Neural progenitor cell (in vitro differentiated cells): ENCODE measurements around the gene CEP89. TPM values are rescaled to one million over a fixed set of nuclear protein-coding genes. Genes with fewer than 3 reads are reported as not detected.
"Not testable (repeated sequence)": the region's sequence is repeated elsewhere in the genome, so short reads cannot be mapped to it uniquely, and the experiment has no call there.

Source experiments
- DNase-seq: peaks from one replicate; pipeline ENCODE4 v3.0.0-alpha.2; 2016; ENCODE audit warnings: low spot score
- H2AFZ ChIP-seq: fragments of 200-600 bp; sonication (generic); replicated peaks from 2 replicates; pipeline ENCODE4 v1.6.1; 2016; ENCODE audit warnings: antibody characterized with exemption
- H3F3A ChIP-seq: fragments of 200-600 bp; sonication (generic); 2 replicates; pipeline ENCODE4 v1.6.1; 2016; ENCODE audit warnings: antibody characterized with exemption, low read depth
- H3K27ac ChIP-seq: fragments of 200-600 bp; sonication (generic); 2 replicates; pipeline ENCODE4 v1.5.1; 2016; ENCODE audit warnings: mild to moderate bottlenecking
- H3K27me3 ChIP-seq: fragments of 200-600 bp; sonication (generic); 2 replicates; pipeline ENCODE4 v1.6.1; 2016; ENCODE audit warnings: mild to moderate bottlenecking, moderate library complexity
- H3K36me3 ChIP-seq: fragments of 200-600 bp; sonication (generic); 2 replicates; pipeline ENCODE4 v1.5.1; 2016
- H3K4me1 ChIP-seq: fragments of 200-600 bp; sonication (generic); 2 replicates; pipeline ENCODE4 v1.6.1; 2016; ENCODE audit warnings: mixed run types
- H3K4me2 ChIP-seq: fragments of 200-600 bp; sonication (generic); 2 replicates; pipeline ENCODE4 v1.6.1; 2016
- H3K4me3 ChIP-seq: fragments of 200-600 bp; sonication (generic); 2 replicates; pipeline ENCODE4 v1.5.1; 2016
- H3K79me2 ChIP-seq: fragments of 200-600 bp; sonication (generic); 2 replicates; pipeline ENCODE4 v1.6.1; 2016; ENCODE audit warnings: low read depth
- H3K9ac ChIP-seq: fragments of 200-600 bp; sonication (generic); 2 replicates; pipeline ENCODE4 v1.6.1; 2016
- H3K9me3 ChIP-seq: fragments of 200-600 bp; sonication (generic); 2 replicates; pipeline ENCODE4 v1.5.1; 2016; ENCODE audit warnings: low read depth
- H4K20me1 ChIP-seq: fragments of 200-600 bp; sonication (generic); 2 replicates; pipeline ENCODE4 v1.6.1; 2016; ENCODE audit warnings: low read depth
- H3K27ac Mint-ChIP-seq: 3 replicates; pipeline ENCODE4 v1.8.0; 2021; ENCODE audit warnings: mixed read lengths
- H3K27me3 Mint-ChIP-seq: 2 replicates; pipeline ENCODE4 v1.8.0; 2022; ENCODE audit warnings: low read depth, mild to moderate bottlenecking, inconsistent platforms, moderate library complexity, mixed read lengths; ENCODE audit not compliant: insufficient read depth
- H3K36me3 Mint-ChIP-seq: 3 replicates; pipeline ENCODE4 v1.8.0; 2021; ENCODE audit warnings: mixed read lengths
- H3K4me1 Mint-ChIP-seq: 3 replicates; pipeline ENCODE4 v1.8.0; 2021; ENCODE audit warnings: mixed read lengths
- H3K4me3 Mint-ChIP-seq: 3 replicates; pipeline ENCODE4 v1.8.0; 2021; ENCODE audit warnings: mild to moderate bottlenecking, moderate library complexity, mixed read lengths
- H3K9me3 Mint-ChIP-seq: 3 replicates; pipeline ENCODE4 v1.8.0; 2020; ENCODE audit warnings: mixed read lengths
- EZH2 ChIP-seq: fragments of 200-600 bp; sonication (generic); IDR thresholded peaks from 2 replicates; pipeline ENCODE4 v1.6.1; 2017; ENCODE audit warnings: antibody characterized with exemption, mild to moderate bottlenecking, moderate library complexity
- EZH2phosphoT487 ChIP-seq: fragments of 200-600 bp; sonication (generic); IDR thresholded peaks from 2 replicates; pipeline ENCODE4 v1.6.1; 2017; ENCODE audit warnings: antibody characterized with exemption
- total RNA-seq: library from RNA; depleted of rRNA; stranded (reverse); fragments of >200 nt; gene quantifications from 2 replicates; pipeline ENCODE4 v1.2.3, GENCODE V29; 2015; ENCODE audit warnings: low replicate concordance
- TF ChIP-seq, protein P1 (sequence below): fragments of 200-600 bp; sonication (generic); IDR thresholded peaks from 2 replicates; pipeline ENCODE4 v1.5.1; 2017; ENCODE audit warnings: antibody characterized with exemption, mild to moderate bottlenecking

Gene CEP89
- total RNA-seq, 1 donor from 2014 or later, result 26.1 TPM

DNA sequence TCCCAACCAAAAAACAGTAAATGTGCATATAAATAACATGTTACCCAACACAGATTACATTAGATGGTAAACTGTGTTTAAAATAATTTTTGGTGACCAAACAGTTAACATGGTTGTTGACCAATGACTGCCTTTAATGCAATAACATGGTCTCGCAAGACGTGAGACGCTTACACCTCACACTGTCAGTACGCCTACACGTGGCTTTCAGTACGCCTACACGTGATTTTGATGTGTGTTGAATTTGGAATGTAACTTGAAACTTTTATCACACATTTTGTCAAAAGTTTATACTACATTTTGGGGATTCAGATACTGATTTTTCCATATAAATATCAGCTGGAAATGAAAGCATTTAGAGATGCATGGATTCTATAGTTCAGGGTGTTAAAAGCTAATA, 134.2 kb downstream of the CEP89 start:
- TF ChIP-seq, protein P1, sequence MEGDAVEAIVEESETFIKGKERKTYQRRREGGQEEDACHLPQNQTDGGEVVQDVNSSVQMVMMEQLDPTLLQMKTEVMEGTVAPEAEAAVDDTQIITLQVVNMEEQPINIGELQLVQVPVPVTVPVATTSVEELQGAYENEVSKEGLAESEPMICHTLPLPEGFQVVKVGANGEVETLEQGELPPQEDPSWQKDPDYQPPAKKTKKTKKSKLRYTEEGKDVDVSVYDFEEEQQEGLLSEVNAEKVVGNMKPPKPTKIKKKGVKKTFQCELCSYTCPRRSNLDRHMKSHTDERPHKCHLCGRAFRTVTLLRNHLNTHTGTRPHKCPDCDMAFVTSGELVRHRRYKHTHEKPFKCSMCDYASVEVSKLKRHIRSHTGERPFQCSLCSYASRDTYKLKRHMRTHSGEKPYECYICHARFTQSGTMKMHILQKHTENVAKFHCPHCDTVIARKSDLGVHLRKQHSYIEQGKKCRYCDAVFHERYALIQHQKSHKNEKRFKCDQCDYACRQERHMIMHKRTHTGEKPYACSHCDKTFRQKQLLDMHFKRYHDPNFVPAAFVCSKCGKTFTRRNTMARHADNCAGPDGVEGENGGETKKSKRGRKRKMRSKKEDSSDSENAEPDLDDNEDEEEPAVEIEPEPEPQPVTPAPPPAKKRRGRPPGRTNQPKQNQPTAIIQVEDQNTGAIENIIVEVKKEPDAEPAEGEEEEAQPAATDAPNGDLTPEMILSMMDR, result no peak
- TF ChIP-seq EZH2phosphoT487 (no peak), EZH2 (no peak)

GRCh38 chr19:32833388-32833787, 138.4 kb downstream of the CEP89 start:
- not testable (repeated sequence) for H3K27ac Mint-ChIP-seq, H3K79me2 ChIP-seq, H3K4me1 ChIP-seq, H3K4me3 Mint-ChIP-seq, H4K20me1 ChIP-seq, DNase-seq, H3K36me3 Mint-ChIP-seq, H3K4me1 Mint-ChIP-seq, H3K4me2 ChIP-seq, H3K9ac ChIP-seq, H3K27ac ChIP-seq, H3F3A ChIP-seq, H3K27me3 ChIP-seq, H2AFZ ChIP-seq, H3K27me3 Mint-ChIP-seq, H3K9me3 Mint-ChIP-seq, H3K4me3 ChIP-seq, H3K36me3 ChIP-seq, H3K9me3 ChIP-seq

More for the DNA sequence above, 134.2 kb downstream of the CEP89 start:
- Histone ChIP-seq H3K27ac (no peak overlapping the region), H3K9ac (no peak overlapping the region), H3K4me2 (no peak overlapping the region), H3K36me3 (no peaks in the 10 kb centered on the region), H3K4me1 (no peaks in the 10 kb centered on the region), H3K4me3 (no peak overlapping the region), H3K27me3 (no peaks in the 10 kb centered on the region), H3F3A (no peaks in the 10 kb centered on the region), H3K9me3 (no peaks in the 10 kb centered on the region), H2AFZ (no peak overlapping the region), H4K20me1 (no peaks in the 10 kb centered on the region), H3K79me2 (no peaks in the 10 kb centered on the region)
- H3K36me3 Mint-ChIP-seq, result peaks cover 4% of the 10 kb centered on the region
- peaks cover 4% of the 10 kb centered on the region for H3K27me3 Mint-ChIP-seq
- no peak for DNase-seq
- H3K4me3 Mint-ChIP-seq, result no peak overlapping the region
- no peaks in the 10 kb centered on the region for H3K4me1 Mint-ChIP-seq
- no peak overlapping the region for H3K27ac Mint-ChIP-seq
- peaks cover 16% of the 10 kb centered on the region for H3K9me3 Mint-ChIP-seq

DNA sequence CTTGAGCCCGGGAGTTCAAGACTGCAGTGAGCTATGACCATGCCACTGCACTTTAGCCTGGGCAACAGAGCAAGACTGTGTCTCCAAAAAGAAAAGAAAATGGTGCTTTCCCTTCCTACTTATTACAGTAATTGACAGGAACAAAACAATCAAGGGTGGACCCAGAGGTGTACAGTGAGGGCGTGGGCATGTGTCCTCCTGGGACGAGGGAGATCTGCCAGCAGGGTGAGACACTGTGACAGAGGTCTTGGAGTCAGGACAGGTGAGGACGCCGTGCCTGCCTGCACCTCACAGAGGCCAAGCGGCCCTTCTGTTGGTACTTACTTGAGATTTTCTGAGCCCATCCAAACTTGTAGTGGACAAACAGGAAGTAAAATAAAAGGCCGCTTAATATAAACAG, 138.9 kb downstream of the CEP89 start:
- not testable (repeated sequence) for H3K27me3 Mint-ChIP-seq, H3K9me3 Mint-ChIP-seq, DNase-seq, H4K20me1 ChIP-seq, H3K36me3 ChIP-seq, H3K4me3 Mint-ChIP-seq, H3K4me1 Mint-ChIP-seq, H3K79me2 ChIP-seq, H3K9ac ChIP-seq, H3K27ac ChIP-seq, H3F3A ChIP-seq, H3K27me3 ChIP-seq, H2AFZ ChIP-seq, H3K9me3 ChIP-seq, H3K4me3 ChIP-seq, H3K36me3 Mint-ChIP-seq, H3K27ac Mint-ChIP-seq, H3K4me1 ChIP-seq, H3K4me2 ChIP-seq

DNA sequence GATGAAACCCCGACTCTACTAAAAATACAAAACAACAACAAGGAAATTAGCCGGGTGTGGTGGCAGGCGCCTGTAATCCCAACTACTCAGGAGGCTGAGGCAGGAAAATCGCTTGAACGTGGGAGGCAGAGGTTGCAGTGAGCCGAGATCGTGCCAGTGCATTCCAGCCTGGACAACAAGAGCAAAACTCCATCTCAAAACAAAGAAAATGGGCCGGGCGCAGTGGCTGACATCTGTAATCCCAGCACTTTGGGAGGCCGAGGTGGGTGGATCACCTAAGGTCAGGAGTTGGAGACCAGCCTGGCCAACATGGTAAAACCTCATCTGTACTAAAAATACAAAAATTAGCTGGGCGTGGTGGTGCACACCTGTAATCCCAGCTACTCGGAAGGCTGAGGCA, 139.7 kb downstream of the CEP89 start:
- H3K27ac ChIP-seq, H3K79me2 ChIP-seq, H3K27ac Mint-ChIP-seq, H3K4me3 ChIP-seq, DNase-seq, H3K4me3 Mint-ChIP-seq, H3K4me2 ChIP-seq, H3K36me3 ChIP-seq, H3K9me3 ChIP-seq, H3K27me3 Mint-ChIP-seq, H3K9ac ChIP-seq, H4K20me1 ChIP-seq, H2AFZ ChIP-seq, H3K27me3 ChIP-seq, H3K9me3 Mint-ChIP-seq, H3K4me1 ChIP-seq, H3K4me1 Mint-ChIP-seq, H3F3A ChIP-seq, H3K36me3 Mint-ChIP-seq: not testable (repeated sequence)

DNA sequence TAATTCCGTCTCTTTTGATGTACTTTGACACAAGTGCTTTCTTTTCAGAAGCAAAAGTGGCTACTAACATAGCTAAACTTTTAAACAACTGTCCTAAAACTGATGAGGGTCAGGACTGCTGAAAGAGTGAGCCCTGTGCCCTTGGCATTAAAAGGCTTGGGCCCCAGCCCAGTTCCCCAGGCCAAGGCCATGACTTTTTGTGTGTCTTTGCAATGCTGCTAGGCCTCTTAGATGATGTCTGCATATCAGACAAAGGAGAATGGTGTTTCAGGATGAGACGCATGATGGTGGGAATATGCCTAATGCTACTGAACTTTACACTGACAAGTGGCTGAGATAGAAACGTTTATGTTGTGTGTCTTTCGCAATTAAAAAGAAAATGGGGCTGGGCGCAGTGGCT, 140.1 kb downstream of the CEP89 start:
- Histone ChIP-seq H3K4me2 (no peak overlapping the region), H3K27me3 (no peaks in the 10 kb centered on the region), H3K27ac (no peak overlapping the region), H3K4me3 (no peak overlapping the region), H3K9me3 (no peaks in the 10 kb centered on the region), H3K4me1 (no peaks in the 10 kb centered on the region), H3F3A (no peaks in the 10 kb centered on the region), H3K79me2 (no peaks in the 10 kb centered on the region), H3K36me3 (no peaks in the 10 kb centered on the region), H4K20me1 (no peaks in the 10 kb centered on the region), H3K9ac (no peak overlapping the region), H2AFZ (no peak overlapping the region)
- no peak overlapping the region for H3K4me3 Mint-ChIP-seq
- no peak overlapping the region for H3K27ac Mint-ChIP-seq
- no peaks in the 10 kb centered on the region for H3K9me3 Mint-ChIP-seq
- TF ChIP-seq EZH2phosphoT487 (no peak), EZH2 (no peak)
- TF ChIP-seq, protein P1, result no peak
- H3K36me3 Mint-ChIP-seq, result no peaks in the 10 kb centered on the region
- peaks cover 4% of the 10 kb centered on the region for H3K27me3 Mint-ChIP-seq
- peaks cover 2% of the 10 kb centered on the region for H3K4me1 Mint-ChIP-seq
- DNase-seq, result no peak
